Ishikawa (cell line): ENCODE data around the gene CYFIP2.

Experiments
- CEBPB ChIP-seq: IDR thresholded peaks from 2 replicates; pipeline ENCODE4 v1.6.1; 2012
- EP300 ChIP-seq: IDR thresholded peaks from 2 replicates; pipeline ENCODE4 v1.6.1; 2012; ENCODE audit warnings: borderline replicate concordance
- FOXM1 ChIP-seq: IDR thresholded peaks from 2 replicates; pipeline ENCODE4 v1.6.1; 2012; ENCODE audit warnings: low read depth, borderline replicate concordance
- NFIC ChIP-seq: IDR thresholded peaks from 2 replicates; pipeline ENCODE4 v1.6.1; 2012
- RAD21 ChIP-seq: IDR thresholded peaks from 2 replicates; pipeline ENCODE4 v1.6.1; 2012; ENCODE audit warnings: low read depth
- REST ChIP-seq: IDR thresholded peaks from 2 replicates; pipeline ENCODE4 v1.6.1; 2012; ENCODE audit warnings: low read depth, mild to moderate bottlenecking
- TAF1 ChIP-seq: IDR thresholded peaks from 2 replicates; pipeline ENCODE4 v1.6.1; 2012; ENCODE audit warnings: low read depth, mild to moderate bottlenecking
- TCF12 ChIP-seq: IDR thresholded peaks from 2 replicates; pipeline ENCODE4 v1.6.1; 2012; ENCODE audit warnings: low read depth
- TEAD4 ChIP-seq: IDR thresholded peaks from 2 replicates; pipeline ENCODE4 v1.6.1; 2012
- YY1 ChIP-seq: IDR thresholded peaks from 2 replicates; pipeline ENCODE4 v1.6.1; 2012; ENCODE audit warnings: low read depth
- ZBTB7A ChIP-seq: IDR thresholded peaks from 2 replicates; pipeline ENCODE4 v1.6.1; 2012; ENCODE audit warnings: low read depth

- no peak for TF ChIP-seq RAD21
- TF ChIP-seq ZBTB7A = no peak
- no peak for TF ChIP-seq EP300
- TF ChIP-seq NFIC = no peak
- TF ChIP-seq TAF1 = no peak
- no peak for TF ChIP-seq TEAD4
- TF ChIP-seq YY1 = no peak
- TF ChIP-seq CEBPB = no peak
- TF ChIP-seq REST = no peak
- no peak for TF ChIP-seq TCF12
- no peak for TF ChIP-seq FOXM1
Observed at GRCh38 chr5:157398305-157398704, 132.4 kb downstream of the CYFIP2 start.
